Kasumi-1 (cell line): ENCODE data around the gene MOCOS.

ENCODE experiments used
- DNase-seq, 2 experiments: peaks; one replicate each; lab custom pipeline; 2025; lab: John Stamatoyannopoulos, UW

MOCOS gene

DNA sequence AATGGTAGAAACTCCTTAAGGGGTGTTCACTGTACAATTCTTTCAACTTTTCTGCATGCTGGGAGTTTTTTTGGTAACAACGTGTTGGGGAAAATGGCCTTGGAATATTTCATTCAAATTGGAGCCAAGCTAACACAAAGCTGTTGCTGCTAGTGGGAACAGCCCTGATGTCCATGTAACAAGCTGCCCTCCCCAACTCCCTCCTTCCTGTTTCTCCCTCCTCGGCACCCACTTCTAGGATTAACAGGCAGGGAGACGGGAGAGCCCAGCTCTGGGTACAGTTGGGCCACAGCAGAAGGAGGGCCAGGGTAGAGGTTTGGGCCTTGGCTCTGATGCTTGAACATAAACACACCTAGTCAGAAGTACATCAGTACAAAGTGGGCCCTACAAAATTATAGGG, 9.4 kb upstream of the MOCOS start:
- DNase-seq = no peak

- DNase-seq = peak; percentile 38 to 46
Observed at GRCh38 chr18:36179562-36180355, 7.5 kb upstream of the MOCOS start.

- no peak for DNase-seq
Observed at GRCh38 chr18:36181441-36181840, 5.9 kb upstream of the MOCOS start.

DNA sequence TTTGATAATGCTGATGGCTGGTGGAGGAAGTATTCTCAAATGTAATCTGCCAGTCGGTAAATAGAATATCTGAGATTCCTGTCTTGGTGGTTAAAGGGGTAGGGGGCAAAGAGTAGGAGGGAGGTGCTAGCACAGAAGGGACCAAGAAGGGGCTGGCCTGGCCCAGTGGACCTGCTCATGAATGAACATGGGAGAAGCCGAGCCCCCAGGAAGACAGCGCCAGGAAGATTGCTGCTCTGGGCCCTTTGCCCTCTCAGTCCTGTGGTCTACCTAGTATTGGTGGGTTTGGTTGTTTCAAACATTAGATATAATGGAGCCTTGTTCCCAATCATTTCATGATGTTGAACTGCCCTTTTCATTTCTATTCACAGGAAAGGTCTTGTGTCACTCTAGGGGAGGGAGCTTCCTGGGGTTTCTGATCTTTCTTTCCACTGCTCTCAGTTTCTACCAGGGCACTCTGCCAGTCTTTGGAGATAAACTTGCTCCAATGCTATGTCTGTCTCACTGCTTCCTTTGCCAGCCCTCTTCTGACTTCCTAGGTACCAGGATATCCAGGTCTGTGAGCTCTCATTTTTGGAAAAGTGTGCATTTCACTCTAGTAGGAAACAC, 5.3 kb upstream of the MOCOS start:
- DNase-seq = no peak

DNA sequence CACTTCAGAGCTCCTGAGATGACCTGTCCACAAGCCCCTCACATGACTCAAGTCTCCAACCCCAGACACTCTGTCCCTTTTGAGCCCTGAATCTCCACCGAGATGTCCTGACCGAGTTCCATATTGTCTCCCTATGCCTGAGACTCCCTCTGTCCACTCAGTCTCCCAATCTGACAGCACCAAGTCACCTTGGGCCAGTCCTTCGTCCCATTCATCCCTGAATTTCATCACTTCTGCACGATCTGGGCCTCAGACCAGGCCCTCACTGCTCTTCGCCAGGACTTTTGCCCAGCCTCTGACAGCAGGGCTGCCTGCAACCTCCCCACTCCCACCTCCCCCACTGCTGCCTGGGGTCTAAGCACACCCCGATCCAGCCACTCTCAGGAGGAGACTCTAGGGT, 4.3 kb upstream of the MOCOS start:
- DNase-seq = no peak

GRCh38 chr18:36183987-36184386, 3.3 kb upstream of the MOCOS start:
- no peak for DNase-seq

DNA sequence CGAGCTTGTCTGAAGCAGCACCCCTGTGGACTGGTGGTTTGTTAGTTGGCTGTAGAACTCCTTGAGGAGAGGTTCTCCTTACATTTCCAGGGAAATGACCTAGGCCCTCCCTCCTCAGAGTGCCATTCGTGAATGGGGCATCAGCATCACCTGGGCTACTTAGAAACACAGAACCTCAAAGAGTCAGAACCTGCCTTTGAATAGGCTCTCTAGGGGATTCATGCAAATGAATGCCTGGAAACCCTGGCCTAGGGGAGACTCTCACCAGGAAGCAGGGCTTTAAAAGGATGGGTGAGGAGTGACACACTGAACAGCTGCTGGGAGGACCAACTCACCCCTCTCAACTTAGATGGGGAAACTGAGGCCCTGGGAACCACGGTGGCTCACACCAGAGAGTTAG, 2.1 kb upstream of the MOCOS start:
- no peak for DNase-seq

- DNase-seq = no peak
Observed at GRCh38 chr18:36185901-36186460, 1.3 kb upstream of the MOCOS start.

DNA sequence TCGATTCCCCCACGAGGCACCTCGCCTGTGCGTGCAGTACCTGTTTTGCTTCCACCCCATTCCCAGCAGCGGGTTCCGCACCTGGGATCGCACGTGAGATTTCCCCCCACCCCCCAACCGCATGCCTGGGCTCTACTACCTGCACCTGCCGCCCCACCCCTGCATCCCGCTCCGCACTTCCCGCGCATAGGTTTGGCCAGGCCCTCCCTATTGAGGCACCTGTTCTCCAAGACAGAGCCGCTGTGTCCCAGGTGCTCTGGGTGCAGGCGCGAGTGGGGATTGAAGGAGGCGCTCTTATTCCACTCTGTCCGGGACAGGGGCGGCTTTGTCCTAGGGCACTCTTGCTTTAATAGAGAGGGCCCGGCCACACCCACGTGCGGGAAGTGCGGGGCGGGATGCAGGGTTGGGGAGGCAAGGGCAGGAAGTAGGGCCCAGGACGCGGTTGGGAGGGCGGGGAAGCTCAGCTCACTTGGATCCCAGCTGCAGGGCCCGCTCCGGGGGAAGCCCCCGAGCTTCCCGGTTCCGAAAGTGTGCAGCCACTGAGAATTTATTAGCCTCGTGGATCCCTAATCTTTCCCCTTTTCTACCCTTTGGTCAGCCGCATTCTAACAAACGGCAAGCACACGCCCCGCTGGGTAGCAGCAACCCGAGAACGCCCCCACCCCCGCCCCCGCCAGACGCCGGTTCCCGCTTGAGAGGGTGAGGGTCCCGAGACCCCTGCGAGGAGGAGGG, 670 bp upstream of the MOCOS start:
- peak; percentile 6 to 38 for DNase-seq

DNA sequence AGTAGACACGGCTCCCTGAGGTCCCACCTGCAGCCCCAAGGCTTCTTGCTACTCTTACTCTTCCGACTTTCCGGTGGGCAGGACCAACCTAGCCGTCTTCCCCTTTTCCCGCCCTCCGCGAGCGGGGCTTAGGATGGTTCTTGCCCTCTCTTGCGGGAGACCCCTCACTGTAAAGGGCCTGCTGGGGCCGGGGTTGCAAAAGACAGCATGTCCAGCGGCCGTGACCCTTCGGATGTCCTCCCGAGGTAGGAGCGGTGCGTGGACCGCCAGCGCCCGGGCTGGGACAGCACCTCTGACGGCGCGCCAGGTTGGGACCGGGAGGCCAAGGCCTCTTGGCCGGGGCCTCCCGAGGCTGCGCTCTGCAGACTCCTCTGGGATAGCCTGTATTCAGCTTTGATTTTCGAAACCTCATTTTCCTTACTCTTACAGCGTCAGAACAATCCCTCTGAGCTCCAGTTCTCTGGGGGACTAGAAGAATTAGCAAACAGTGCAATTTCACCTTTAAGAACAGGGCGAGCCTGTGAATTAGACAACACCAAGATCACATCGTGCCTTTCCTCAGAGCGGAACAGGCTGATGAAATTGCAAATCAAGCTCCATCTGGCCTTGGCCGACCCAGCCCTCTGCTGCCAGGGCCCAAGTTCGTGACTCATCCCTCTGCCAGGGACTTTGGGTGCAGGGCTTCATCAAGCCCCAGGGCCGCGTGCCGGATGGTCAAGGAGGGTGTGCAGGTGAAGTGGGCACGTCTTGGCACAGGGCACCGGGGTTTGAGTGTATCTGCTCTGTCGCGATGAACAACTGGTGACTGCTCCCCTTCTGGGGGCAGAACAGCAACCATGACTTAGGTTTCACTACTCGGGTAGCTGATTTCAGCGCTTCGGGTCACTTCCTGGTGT, 777 bp downstream of the MOCOS start:
- no peak for DNase-seq

DNA sequence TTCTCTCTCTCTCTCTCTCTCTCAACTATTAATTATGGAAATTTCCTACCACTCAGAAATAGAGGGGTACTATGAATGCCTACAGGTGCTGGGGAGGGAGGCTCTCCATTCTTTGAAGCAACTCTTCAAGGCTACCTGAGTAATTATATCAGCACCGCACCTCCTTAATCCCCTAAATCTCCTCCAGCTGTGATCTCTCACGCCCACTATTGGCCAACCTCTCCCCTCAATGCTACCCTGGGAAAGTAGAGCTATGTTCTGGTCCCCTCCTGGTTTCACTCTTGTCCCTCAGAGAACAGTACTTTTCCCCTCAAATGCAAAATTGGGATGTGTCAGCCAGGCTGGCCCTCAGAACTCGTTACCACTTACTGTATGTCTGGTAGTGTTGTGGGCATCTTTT, 1.6 kb downstream of the MOCOS start:
- no peak for DNase-seq

DNA sequence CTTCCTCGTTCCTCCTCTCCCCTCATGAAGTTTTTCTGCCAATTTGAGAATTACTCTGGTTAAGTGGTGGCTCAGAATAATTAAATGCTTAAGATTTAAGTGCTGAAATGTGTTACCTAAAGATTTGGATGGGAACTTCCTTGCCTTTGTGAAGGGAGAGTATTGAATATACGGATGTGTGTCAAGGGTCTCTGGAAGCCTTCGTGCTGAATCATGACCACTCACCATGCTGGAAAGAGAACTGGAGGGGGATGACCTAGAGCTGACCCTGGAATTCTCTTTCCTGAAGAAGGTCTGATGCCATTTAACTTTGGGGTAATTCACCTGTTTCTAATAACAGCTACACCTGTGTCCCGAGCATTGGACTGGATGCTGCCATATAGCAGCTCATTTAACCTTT, 2.2 kb downstream of the MOCOS start:
- DNase-seq = no peak

- no peak for DNase-seq
Observed at GRCh38 chr18:36191286-36191685, 4.0 kb downstream of the MOCOS start.

- no peak for DNase-seq
Observed at GRCh38 chr18:36191711-36192110, 4.4 kb downstream of the MOCOS start.

GRCh38 chr18:36194600-36195315, 7.5 kb downstream of the MOCOS start:
- DNase-seq = no peak

DNA sequence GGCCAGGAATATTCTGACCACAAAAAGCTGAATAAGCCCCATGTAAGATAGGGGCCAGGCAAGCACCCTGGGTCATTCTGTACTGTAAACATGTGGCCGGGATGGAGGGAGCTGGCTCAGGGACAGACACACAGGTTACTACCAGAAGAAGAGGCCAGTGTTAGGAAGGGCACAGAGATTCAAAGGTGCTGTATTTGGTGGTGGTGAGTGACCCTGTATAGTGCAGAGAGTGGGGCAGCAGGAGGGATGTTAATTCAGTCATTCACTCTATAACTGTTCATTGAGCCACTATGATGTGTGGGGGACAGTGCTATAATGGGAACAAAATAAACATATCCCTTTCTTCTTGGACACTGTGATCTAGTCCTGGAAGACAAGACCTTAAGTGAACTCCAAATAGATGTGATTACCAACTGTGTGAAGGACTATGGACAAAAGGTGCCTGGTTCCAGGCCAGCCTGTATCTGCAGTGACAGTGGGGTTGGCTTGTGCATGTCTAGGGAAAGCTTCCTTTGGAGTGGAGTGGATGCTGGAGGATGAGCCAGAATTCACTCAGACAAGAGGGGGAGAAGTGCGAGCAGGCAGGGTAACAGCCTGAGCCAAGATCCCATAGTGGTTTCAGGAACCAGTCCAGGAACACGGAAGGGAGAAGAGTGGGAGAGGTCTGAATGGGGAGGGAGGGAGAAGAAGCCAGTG, 8.3 kb downstream of the MOCOS start:
- no peak for DNase-seq

- DNase-seq = no peak
Observed at GRCh38 chr18:36196238-36196995, 9.1 kb downstream of the MOCOS start.

DNA sequence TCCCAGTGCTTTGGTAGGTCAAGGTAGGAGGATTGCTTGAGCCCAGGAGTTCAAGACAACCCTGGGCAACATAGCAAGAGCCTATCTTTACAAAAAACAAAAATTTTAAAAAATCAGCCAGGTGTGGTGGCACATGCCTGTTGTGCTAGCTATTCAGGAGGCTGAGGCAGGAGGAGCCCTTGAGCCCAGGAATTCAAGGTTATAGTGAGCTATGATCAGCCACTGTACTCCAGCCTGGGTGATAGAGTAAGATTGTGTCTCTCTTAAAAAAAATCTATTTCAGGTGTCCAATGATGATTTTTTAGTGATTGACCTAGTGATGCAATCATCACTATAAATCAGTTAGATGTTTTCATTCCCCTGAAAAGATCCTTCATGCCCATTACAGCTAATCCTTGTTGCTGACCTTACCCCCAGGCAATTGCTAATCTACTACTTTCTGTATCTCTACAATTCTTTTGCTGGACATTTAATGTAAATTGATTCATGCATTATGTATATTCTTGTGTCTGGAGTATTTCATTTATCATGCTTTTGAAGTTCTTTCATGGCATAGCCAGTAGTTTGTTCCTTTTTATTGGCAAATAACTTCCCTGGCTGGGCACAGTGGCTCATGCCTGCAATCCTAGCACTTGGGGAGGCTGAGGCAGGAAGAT, 10.3 kb downstream of the MOCOS start:
- no peak for DNase-seq

DNA sequence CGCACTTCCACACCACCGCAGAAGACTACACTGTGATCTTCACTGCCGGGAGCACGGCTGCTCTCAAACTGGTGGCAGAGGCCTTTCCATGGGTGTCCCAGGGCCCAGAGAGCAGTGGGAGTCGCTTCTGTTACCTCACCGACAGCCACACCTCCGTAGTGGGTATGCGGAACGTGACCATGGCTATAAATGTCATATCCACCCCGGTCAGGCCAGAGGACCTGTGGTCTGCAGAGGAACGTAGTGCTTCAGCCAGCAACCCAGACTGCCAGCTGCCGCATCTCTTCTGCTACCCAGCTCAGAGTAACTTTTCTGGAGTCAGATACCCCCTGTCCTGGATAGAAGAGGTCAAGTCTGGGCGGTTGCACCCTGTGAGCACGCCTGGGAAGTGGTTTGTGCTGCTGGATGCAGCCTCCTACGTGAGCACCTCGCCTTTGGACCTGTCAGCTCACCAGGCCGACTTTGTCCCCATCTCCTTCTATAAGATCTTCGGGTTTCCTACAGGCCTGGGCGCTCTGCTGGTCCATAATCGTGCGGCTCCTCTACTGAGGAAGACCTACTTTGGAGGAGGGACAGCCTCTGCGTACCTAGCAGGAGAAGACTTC, 12.5 kb downstream of the MOCOS start:
- DNase-seq = no peak
